ENCODE results near the gene OXA1L.
"Not testable (repeated sequence)": the region's sequence is repeated elsewhere in the genome, so short reads cannot be mapped to it uniquely, and the experiment has no call there.

OXA1L gene

DNA sequence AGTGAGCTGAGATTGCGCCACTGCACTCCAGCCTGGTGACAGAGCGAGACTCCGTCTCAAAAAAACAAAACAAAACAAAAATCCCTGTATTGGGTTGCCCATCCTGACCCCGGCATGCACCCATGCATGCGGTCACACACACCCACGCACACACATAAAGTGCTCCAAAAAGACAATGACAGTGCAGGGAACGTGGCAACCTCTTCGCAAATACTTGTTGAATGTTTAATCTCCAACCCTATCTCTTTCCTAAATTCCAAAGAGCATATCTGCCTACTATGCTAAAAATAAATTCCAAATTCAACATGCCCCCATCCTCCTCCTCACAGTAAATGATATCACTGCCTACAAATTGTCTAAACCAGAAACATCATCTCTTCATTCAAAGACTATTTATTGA is 35.2 kb downstream of the OXA1L start:
- no peak for DNase-seq (ENCODE audit: low read depth)

DNA sequence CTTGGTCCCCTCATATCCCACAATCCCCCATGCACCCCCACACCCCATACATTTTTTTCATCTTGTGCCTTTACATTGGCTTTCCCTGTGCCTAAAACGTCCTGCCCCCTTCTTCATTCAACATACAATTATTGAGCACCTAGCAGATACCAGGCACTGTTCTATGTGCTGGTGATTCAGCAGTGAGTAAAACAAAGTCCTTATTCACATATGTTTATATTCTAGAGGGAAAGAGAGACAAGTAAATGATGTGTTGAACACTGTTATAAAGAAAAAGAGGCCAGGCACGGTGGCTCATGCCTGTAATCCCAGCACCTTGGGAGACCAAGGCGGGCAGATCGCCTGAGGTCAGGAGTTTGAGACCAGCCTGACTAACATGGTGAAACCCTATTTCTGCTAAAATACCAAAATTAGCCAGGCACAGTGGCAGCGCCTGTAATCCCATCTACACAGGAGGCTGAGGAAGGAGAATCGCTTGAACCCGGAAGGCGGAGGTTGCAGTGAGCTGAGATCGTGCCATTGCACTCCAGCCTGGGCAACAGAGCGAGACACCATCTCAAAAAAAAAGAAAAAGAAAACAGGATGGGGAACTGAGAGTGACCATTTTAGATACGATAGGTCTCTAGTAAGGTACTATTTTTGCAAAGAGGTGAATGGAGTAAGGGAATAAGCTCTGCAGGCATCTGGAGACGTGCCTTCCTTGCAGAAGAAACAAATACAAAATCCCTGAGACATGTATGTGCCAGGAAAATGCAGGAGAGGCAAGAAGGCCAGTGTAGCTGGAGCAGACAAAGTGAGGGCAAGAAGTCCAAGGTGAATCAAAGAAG is 36.6 kb downstream of the OXA1L start:
- no peak for DNase-seq (ENCODE audit: low read depth)

DNA sequence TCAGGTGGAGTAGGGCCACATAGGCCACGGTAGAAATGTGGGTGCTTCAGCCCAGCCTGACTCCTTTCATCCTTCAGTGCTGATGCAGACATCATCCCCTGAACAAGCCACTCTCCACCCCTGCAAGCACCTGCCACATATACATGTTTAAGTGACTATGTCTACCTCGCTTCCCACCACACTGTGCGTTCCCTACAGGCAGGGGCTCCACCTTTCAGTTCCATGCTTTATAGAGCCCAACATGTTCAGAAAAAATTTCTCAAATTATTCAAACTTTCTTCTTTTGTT is 37.1 kb downstream of the OXA1L start:
- no peak for DNase-seq (ENCODE audit: low read depth)

DNA sequence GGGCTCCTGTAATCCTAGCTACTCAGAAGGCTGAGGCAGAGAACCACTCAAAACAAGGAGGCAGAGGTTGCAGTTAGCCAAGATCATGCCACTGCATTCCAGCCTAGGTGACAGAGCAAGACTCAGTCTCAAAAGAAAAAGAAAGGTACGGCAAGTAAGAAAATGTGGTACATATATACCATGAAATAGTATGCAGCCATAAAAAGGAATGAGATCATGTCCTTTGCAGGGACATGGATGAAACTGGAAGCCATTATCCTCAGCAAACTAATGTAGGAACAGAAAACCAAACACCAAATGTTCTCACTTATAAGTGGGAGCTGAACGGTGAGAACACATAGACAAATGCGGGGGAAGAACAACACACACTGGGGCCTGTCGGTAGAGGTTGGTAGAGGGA is 38.7 kb downstream of the OXA1L start:
- DNase-seq (ENCODE audit: low read depth), result not testable (repeated sequence)

DNA sequence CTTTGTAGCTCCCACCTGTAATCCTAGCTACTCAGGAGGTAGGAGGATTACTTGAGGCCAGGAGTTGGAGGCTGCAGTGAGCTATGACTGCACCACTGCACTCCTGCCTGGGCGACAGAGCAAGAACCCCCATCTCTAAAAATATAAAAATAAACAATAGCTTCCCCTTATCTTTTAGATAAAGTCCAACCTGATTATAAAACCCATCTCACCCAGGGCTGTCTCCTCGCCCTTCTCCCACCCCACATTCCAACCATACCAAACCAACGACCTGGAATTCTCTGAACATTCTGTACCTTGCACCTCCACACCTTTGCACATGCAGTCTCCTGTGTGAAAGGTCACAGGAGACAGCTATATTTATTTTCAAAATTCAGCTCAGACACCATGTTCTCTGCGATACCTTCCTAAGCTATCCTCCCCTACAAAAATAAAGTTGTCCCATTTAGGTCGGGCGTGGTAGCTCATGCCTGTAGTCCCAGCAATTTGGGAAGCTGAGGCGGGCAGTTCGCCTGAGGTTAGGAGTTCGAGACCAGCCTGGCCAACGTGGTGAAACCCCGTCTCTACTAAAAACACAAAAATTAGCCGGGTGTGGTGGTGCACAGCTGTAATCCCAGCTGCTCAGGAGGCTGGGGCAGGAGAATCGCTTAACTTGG is 41.1 kb downstream of the OXA1L start:
- no peak for DNase-seq (ENCODE audit: low read depth)

DNA sequence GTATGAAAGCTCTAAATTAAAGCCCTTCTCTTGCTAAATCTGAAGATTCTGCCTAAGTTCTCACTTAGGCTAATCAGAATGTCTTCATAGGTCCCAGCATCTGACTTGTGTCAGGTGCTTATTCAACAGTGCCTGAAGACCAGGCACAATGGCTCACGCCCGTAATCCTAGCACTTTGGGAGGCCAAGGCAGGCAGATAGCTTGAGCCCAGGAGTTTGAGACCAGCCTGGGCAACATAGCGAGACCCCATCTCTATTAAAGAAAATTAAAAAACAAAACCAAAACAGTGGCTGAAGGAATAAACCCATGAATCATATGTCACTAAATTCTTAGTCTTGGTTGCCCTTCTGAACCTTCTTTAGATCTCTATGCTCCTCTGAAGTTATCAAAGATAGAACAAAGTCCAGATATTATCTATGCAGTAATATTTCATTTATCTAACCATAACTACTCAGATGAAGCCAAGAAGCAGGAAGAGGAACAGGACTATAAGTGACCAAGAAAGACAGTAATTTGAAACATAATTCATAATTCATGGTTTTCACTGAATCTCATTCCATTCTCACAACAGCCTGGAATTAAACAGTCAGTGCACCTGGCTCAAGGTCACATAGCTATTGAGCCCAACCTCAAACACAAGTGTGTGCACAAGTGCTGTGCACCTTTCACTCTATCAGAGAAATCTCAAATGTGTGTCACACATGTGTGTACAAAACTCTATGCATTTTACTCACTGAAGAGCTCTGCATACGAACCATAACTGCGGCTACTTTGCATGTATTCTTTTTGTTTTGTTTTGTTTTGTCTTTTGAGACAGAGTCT is 42.1 kb downstream of the OXA1L start:
- DNase-seq (ENCODE audit: low read depth), result no peak

DNA sequence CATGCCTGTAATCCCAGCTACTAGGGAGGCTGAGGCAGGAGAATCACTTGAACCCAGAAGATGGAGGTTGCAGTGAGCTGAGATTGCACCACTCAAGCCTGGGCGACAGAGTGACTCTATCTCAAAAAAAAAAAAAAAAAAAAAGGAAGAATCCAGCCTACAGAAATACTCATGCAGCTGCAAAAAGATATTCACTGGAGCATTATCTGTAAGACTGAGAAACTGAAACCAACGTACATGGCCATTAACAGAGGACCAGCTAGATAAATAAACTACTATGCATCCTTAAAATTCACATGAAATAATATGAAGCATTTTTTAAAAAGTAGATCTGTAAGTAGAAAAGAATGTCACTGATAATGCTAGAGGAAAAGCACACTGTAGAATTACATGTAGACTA is 45.2 kb downstream of the OXA1L start:
- no peak for DNase-seq (ENCODE audit: low read depth)

DNA sequence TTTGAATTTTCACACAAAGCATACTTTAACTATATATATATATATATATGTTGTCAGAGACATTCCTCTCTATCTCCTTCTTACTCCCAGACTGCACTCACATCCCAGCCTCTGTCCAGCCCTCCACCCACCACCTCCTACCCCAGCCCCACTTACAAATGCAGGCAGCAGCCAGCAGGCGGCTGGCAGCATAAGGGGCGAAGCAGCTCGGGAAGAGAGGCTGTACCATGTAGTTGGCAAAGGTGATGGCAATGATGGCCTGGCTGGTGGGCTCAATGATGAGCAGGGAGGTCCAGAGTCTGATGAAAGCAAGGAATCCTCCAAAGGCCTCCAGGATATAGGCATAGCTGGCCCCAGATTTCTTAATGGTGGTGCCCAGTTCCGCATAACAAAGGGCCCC is 46.3 kb downstream of the OXA1L start:
- DNase-seq (ENCODE audit: low read depth), result no peak

DNA sequence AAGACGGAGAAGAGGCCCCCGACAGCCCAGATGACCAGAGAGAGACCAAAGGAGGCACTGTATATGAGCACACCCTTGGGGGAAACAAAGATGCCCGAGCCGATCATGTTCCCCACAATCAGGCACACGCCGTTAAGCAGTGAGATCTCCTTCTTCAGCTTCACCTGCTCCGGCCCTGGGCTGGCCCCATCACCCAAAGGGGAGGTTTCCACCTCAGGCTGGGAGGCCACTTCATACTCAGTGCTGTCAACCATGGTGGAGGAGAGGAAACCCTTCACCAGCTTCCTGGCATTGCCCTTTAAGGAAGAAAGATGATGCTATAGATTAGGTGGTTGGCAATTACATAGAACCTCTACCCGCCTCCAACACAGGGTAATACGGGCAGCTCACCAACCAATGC is 46.7 kb downstream of the OXA1L start:
- DNase-seq (ENCODE audit: low read depth), result no peak

DNA sequence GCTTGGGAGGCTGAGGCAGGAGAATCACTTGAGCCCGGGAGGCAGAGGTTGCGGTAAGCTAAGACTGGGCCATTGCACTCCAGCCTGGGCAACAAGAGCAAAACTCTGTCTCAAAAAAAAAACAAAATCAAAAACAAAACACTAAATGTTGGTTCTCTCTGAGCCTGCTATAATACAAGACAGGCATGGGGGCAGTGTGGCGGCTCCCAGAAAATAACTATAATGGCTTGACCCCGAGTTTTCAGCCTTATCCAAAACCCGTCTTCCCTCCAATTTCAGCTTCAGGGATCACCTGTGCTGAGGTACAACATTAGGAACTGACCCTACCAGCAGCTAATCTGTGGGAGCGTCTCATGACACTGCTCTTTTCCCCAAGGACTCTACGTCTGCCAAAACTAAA is 47.9 kb downstream of the OXA1L start:
- DNase-seq (ENCODE audit: low read depth), result no peak

DNA sequence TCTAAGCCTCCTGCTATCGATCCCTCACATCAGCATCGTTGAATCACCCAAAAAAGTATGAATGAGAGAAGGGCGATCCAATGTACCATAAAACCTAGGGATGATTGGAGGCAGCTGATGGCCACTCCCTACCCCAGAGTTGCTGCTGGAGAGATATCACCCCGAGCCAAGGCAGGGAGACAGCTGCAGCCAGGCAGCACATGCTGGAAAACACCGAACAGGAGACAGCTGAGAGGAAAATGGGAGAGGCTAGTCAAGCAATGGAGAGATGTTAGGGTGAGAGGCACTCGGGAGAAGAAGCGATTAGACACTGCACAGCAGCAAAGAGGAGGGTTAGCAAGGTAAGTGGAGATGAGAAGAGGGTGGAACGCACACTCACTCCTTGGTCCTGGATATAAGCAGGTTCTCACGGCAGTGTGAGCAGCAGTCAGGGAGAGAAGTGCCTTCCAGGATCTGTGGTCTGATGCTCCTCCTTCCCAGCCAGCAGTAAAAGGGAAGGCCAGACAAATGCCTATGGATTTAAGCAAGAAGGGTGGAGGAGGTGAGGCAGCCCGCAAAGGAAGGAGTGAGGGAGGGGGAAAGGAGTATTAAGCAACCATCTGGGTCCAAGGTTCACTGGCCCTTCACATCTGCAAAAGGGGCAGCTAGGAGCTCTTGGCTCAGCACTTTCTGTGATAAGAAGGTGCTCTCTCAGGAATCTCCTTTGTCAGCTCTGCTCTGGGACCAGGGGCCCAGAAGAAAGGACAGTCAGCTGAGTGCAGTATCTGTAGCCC is 48.6 kb downstream of the OXA1L start, which contains the start of gene SLC7A7:
TSS of gene SLC7A7 (minus strand) at position 495 of the 773 bp plus-strand sequence. CDS start 2,037 bp downstream, outside the sequence.
- DNase-seq (ENCODE audit: low read depth), result no peak

DNA sequence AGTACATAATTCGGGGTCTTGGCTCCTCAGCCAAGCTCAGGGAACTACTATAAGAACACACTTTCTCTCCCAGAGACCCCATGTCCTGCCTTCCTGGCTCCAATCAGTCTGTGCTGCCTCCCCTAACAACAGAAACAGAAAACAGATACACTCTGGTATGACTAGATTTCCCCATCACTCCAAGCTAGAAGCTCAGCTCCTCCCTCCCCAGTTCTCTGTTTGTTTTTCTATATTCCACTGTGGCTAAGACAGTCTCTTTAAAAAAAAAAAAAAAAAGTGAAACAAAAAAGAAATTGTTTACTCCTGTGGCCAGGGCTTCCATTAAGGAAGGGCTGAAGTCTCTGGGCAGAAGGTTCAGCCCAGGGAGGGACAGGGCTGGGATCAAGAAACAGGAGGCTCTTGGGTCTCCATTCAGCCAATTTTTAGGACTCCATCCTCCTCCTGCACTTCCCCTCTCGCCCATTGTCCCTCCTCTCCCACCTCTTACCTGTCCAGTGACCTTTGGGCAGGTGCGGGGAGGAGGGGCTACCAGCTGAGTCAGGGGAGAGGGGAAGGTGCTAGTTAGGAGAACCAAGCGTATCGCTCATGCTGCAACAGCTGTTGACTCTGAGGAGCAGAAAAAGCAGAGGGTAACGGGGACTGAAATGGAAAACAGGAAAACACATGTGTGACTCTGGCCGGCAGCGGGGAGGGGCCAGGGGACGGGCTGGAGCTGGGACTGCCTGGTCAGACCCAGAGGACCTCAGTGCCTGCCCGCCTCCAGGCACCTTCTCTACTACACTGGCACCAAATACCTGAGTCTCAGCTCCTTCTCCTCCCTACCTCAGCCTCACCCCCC is 52.9 kb downstream of the OXA1L start:
- DNase-seq (ENCODE audit: low read depth), result peak; percentile 52

DNA sequence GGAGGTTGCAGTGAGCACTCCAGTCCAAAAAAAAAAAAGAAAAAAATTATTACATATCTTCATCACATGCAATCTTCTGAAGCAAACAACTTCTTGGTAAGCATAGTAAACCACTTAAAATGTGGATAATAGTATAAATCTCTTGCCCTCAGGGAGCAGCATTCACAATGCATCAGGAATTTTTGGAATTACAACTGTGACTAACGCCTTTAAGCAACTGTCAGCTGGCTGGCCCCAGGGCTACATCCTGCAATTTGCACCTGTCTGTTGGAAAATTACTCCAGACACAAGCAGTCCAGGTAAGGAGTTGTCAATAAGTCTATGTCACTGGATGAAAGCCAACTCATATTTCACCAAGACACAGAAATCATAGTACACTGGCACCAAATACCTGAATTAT is 54.2 kb downstream of the OXA1L start:
- no peak for DNase-seq (ENCODE audit: low read depth)

DNA sequence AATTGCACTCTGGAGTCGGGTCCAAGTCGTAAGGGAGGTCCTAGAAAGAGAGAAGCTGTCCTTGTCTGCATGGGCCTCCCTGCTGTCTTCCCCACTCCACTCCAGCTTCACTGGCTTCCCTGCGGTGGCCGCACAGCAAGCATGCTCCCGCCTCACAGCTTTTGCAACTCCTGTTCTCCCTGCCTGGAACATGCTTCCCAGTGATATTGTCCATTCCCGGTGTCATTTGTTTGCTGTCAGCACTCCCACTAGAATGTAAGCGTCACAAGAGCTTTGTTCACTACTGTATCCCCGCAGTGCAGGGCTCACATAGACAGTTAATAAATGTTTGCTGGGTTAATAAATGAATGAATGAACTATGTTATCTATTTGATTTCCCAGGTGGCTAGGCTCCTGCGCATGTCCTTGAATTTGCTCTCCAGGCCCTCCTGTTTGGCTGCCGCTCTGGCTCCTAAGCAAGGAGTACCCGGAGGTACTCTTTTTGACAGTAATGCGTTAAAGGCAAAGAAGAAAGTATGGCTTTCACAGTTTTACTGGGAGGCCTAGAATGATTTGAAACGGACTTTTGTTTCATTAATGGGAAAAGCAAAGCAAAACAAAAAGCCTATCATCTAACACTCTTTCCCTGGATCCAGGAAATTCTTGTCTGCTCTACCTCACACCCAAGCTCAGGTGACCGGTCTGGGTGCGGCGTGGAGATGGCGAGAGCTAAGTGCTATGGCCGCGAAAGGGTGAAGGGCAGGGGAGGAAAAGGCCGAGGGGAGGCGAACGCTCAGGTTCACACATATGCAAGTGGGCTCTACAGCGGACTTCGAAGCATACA is 54.9 kb downstream of the OXA1L start:
- DNase-seq (ENCODE audit: low read depth), result no peak

DNA sequence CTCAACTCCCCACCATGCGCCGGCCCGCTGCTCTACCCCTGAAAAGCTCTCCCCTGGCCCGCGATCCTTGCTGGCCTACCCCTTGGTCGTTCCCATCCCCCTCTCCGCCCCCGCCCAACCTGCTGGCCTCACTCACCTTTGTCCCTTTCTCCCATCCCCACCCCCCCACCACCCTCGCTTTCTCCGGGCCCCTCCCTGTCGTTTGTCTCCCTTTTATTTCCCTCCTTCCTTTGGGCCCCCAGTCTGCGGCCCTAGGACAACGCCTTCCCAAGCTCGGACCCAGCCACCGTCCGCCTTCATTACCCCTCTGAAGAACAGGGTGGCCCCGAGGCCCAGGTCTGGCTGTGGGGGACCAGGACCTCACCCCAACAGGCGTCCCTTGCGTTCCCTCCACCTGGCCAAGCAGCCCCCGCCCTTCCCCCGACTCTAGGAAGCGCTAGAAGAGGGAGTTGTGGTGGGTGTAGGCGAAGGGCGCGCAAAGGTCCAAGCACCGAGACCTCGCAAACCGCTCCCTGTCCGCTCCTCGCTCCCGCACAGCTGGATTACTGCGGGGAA is 55.6 kb downstream of the OXA1L start:
- no peak for DNase-seq (ENCODE audit: low read depth)

All from non-pigmented ciliary epithelial cell (primary cell).